SW 1271 (cell line): ENCODE measurements around the gene PDIK1L.
"Not testable (repeated sequence)": the region's sequence is repeated elsewhere in the genome, so short reads cannot be mapped to it uniquely, and the experiment has no call there.

ENCODE experiments used
- DNase-seq, 2 experiments: peaks; one replicate each; lab custom pipeline; 2025; lab: John Stamatoyannopoulos, UW

The PDIK1L gene

DNA sequence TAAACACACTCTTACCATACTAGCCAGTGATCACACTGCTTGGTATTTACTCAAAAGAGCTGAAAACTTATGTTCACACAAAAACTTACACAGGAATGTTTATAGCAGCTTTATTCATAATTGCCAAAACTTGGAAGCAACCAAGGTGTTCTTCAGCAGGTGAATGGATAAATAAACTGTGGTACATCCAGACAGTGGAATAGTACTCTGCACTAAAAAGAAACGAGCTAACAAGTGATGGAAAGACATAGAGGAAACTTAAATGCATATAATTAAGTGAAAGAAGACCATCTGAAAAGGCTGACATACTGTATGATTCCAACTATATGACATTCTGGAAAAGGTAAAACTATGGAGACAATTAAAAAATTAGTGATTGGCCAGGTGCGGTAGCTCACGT lies 20.7 kb upstream of the PDIK1L start:
- DNase-seq, result no peak

DNA sequence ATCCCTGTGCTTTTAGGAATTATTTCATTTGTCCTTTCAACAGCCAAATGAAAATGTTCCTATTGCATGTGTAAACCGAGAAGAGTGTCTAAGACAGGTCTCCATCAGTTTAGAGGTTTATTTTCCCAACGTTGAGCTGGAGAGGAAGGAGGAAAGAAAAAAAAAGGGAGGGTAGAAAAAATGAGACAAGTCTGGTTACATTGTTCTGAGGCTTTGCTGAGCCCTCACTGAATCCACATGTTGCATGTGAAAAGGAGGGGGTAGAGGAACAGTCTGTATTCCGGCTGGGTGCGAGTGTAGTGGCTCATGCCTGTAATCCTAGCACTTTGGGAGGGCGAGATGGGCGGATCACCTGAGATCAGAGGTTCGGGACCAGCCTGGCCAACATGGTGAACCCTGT lies 19.2 kb upstream of the PDIK1L start:
- DNase-seq, result no peak

DNA sequence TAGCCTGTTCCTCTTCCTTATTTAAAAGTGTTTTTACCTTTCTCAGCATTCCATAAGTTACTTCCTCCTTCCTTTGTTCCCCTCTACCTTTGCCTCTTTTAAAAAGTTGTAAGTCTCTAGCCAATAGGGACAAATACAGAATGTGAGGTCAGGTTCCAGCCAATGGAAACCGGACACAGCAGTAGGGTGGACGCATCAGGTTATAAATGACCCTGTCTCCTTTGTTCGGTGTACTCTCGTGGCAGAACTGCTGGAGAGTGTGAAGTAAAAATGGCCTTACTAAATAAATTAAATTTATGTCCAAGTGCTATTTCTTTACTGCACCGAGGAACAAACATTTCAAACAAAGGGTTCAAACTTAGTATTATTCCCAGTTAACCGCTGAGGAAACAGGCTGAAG lies 18.1 kb upstream of the PDIK1L start:
- DNase-seq, result not testable (repeated sequence)

DNA sequence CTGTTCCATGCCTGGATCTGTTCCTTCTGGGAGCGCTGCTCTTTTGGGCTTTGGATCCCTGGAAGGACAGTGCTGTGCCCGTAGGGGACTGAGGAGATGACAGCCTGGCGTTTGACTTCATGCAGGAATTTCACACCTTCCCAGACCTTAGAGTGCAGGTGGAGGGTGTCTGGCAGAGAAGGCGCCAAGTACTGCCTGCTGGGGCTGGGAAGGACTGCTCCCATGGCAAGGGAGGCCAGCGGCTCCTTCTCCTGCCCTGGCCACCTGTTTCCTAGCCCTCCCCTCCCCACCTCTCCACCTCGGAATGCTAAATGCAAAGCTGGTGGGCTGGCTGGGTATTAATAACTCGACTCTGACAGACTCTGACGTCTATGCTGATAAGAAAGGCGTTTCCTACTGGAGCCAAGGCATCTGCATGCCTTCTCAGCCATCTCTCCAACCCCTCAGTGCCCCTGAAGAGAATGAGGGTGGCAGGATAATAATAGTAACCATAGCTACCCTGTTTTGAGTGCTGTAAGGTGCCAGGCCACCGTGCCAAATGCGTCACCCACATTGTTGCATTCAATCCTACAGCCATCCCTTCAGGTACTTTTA lies 17.5 kb upstream of the PDIK1L start:
- no peak for DNase-seq

DNA sequence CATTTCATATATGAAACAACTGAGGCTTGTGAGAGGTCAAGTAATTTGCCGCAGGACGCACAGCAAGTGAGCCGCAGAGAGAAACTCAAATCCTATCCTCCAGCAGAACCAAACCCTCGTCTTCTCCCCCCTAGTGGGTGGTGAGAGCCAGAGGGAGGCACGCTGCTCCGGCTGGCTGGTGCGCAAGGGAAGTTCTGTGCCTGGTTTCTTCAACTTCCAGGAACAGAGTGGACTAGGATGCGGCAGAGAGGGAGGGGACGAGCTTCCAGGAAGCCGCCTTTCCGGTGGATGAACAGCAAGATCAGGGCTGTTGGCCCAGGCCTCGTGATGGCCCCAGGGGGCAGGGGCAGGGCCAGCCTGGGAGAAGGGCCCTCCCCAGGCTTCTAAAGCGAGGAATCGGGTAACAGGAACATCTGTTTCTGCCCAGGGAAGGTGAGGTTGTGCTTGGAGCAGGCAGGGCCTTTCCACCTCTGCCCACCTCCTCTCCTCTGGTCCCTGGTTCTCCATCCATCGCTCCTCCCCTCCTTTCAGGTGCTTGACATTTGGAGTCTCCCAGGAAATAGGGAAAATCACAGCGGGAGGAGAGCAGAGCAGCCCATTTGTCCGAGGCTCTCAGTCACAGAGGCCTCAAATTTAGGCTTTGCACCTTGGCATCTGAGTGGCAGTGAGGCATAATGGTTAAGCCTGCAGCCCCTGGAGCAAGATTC lies 16.8 kb upstream of the PDIK1L start:
- DNase-seq, result no peak

DNA sequence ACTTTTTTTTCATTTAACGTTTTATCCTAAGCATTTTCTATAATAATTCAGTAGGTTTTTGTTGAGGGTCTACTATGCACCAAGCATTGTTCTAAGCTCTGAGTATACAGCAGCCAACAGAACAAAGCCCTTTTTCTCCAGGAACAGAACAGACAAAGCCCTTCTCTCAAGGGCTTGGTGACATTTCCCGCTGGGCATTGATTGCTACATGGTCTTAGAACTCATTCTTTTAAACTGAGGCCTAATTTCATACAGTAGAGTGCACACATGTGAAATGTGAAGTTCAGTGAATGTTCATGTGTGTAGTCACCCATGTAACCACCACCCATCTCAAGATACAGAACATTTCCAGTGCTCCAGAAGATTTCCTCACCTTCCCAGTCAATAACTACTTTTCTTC lies 15.2 kb upstream of the PDIK1L start:
- DNase-seq, result no peak

DNA sequence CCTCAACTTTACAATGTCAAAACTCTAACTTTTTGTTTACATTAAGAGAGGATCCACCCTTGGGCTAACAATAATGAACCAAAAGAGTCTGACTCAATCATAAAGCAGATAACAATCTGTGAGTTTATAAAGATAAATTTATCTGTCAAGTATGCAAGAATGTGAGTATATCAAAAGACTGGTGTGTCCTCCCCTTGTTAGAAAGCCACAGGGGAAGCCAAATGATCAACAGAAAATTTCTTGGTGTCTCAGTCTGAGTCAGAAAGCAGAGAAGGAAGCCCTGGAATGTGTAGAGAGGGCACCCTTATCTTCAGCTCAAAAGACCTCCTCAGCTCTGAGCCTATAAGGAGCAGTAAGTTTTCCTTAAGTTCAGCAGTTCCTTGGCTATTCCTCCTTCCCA lies 13.9 kb upstream of the PDIK1L start:
- no peak for DNase-seq

DNA sequence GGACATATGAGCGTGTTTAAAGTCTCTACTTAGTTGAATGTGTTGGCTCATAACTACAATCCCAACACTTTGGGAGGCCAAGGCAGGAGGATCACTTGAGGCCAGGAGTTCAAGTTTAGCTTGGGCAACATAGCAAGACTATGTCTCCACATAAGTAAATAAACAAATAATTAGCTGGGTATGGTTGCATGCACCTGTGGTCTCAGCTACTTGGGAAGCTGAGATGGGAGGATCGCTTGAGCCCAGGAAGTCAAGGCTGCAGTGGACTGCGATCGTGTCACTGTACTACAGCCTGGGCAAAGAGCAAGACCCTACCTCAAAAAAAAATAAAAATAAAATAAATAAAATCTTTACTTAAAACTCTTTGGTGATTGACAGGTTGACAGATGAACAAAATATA lies 13.0 kb upstream of the PDIK1L start:
- no peak for DNase-seq

DNA sequence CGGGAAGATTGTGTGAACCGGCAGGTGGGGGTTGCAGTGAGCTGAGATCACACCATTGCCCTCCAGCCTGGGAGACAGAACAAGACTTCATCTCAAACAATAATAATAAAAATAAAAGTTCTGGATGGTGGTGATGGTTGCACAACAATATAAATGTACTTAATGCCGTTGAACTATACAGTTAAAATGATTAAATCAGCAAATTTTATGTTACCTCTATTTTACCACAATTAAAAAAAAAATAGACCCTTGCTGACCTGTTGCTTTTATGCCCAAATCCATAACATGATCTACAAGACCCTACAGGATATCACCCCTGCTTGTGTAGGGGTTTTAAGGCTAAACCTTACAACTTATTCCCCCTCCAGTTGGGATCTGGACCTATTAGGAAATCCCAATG lies 11.8 kb upstream of the PDIK1L start:
- DNase-seq, result no peak

DNA sequence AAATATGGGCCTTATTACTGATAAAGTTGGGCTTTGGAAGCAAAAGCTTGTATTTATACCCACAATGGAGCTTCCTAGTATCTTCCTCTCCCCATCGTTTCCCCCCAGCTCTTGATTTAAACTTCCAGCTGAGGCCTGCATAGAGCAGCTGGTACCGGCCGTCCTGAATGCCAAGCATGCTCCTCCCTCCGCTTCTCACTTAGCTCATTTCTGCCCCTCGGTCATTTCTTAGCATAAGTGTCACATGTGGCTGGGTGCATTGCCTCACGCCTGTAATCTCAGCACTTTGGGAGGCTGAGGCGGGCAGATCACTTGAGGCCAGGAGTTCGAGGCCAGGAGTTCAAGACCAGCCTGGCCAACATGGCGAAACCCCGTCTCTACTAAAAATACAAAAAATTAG lies 11.4 kb upstream of the PDIK1L start:
- not testable (repeated sequence) for DNase-seq

DNA sequence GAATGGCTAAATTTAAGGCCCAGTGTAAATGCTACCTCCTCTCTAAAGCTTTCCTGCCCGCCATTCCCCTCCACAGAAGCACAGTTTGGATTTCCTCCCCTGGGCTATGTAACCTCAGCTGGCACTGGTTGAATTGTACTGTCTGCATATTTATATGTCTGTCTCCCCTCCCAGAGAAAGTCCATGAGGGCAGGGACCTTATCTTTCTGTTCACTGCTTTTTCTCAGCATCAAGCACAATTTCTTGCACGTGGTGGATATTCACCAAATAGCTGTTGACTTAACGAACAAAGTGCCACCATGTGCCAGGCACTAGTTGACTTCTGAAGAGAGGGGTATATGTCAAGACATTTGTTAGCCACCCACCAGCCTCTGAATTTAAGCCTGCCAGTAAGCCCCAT lies 9.5 kb upstream of the PDIK1L start:
- DNase-seq, result no peak

DNA sequence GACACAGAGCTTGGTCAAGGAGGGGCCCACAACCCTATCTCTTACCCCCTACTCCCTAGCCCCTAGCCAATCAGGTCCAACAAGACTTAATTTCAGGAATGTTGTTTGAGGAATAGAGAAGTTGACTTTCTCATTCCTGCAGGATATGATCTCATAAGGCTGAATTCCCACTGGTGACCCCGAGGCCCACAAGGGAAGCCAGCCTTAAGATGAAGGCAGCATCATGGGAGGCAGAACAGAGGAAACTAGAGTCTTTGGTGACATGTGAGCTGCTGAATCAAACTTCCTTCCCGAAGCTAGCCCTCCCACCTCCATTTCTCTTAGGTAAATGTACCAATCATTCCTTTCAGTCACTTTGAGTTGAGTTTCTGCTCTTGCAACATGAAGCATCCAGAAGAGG lies 9.1 kb upstream of the PDIK1L start:
- DNase-seq, result no peak

DNA sequence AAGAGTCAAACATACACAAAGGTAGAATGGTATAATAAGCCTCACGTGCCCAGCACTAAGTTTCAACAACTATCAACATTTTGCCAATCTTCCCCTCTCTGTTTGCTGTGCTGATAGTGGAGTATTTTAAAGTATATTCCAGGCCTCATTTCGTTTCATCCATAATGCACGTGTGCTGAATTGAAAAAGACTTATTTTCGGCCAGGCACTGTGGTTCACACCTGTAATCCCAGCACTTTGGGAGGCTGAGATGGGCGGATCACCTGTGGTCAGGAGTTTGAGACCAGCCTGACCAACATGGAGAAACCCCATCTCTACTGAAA lies 6.4 kb upstream of the PDIK1L start:
- not testable (repeated sequence) for DNase-seq

DNA sequence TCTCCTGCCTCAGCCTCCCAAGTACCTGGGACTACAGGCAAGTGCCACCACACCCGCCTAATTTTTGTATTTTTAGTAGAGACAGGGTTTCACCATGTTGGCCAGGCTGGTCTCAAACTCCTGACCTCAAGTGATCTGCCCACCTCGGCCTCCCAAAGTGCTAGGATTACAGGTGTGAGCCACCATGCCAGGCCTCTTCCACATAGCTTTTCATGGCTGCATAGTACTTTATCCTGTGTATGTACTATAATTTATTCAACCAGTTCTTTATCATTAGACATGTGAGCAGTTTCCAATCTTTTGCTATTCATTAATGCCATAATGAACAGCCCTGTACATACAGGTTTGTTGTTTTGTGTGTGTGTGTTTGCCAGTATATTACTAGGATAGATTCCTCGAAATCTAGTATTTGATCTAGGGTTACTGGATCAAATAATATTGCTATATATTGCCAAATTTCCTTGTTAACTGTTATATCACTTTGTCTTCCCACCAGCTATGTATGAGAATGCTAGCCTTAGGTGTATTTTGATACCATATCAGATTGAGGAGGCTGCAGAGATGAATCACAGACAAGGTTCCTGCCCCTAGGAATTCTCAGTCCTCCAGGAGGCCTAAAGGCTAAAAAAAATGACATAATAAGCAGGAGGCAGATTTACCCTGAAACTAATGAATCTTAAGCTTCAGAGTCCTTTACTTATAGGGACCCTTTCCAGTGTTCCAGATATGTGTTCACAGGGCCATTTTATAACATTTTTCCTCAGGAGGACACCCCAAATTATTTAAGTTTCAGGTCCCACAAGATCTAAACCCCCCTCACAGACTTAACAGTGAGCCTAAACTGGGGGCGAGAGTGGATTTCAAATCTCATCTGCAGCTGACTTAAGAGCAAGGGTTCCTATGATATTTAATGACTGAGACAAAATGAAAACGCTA lies 2.1 kb upstream of the PDIK1L start:
- DNase-seq, result no peak

DNA sequence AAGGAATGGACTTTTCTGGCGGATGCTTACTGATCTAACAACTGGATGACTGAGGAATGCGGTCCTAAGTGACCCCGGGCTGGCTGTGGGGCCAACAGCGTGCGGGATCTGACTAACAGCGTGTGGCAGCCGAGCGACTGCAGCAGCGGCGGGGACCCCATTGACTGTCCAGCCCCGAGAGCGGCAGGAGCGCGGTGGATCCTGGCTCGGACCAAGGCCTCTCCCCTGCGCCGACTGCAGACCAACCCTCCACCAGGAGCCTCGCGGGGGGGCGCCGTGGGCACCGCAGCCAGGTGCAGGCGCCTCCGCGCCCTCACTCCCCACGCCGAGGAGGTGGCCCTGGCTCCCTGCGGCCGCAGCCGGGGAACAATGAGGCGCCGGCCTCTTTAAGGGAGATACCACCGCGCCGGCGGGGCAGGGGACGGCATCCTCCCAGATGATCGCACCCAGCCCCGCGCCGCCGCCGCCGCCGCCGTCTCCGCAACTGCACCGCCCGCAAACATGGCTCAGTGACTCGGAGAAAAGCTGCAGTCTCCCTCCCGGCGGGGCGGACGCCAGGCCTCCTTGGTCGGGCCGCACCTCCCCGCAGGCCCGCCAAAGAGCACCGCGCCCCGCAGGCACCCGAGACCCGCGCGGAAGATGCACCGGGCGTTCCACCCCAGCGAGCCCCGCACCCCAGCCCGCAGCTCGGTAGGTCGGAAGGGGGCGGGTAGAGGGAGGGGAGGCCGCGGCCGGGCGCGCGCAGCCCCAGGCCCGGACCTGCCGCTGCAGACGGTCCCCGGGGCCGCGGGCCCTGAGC lies 694 bp upstream of the PDIK1L start:
- peak; percentile 18 to 39 for DNase-seq

DNA sequence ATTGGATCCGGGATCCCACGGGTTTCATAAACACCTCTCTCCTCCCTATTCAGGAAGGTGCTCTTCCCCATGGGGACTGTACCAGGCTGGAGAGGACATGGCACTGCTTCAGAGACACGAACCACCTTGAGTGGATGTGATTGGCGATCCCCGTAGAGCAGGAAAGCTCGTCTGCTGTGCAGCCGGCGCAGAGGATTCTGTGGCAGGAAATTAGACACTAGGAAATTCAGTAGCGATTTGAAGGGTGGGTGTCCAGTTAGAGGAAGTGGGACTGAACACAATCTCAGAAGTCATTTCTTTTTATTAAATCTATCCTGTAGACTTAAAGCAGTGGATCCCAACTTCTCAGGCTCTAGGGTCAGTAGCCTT lies 767 bp downstream of the PDIK1L start:
- no peak for DNase-seq

DNA sequence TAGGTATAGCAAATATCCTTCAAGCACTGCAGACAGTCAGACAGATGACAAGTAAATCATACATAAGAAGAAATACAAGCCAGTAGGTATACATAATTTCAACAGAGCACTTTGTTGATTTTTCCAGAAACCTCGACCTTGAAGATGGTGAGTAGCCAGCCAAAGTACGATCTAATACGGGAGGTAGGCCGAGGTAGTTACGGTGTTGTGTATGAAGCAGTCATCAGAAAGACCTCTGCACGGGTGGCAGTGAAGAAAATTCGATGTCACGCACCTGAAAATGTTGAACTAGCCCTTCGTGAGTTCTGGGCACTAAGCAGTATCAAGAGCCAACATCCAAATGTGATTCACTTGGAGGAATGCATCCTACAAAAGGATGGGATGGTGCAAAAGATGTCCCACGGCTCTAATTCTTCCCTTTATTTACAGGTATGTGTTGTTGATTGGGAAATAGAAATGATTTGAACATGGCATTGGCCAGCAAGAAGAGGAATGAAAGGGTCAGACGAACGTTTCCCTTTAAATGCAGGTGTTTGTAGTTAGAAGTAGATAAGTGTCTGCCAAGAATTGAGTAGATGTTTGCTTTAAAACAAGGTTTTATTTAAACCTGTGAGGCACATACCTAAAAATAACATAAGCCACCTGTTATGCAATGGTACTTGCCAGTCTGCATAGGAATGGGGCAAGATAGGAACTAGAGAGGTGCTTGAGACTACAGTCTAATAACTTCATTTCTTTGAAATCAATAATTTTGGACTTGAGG lies 2.7 kb downstream of the PDIK1L start:
- no peak for DNase-seq

DNA sequence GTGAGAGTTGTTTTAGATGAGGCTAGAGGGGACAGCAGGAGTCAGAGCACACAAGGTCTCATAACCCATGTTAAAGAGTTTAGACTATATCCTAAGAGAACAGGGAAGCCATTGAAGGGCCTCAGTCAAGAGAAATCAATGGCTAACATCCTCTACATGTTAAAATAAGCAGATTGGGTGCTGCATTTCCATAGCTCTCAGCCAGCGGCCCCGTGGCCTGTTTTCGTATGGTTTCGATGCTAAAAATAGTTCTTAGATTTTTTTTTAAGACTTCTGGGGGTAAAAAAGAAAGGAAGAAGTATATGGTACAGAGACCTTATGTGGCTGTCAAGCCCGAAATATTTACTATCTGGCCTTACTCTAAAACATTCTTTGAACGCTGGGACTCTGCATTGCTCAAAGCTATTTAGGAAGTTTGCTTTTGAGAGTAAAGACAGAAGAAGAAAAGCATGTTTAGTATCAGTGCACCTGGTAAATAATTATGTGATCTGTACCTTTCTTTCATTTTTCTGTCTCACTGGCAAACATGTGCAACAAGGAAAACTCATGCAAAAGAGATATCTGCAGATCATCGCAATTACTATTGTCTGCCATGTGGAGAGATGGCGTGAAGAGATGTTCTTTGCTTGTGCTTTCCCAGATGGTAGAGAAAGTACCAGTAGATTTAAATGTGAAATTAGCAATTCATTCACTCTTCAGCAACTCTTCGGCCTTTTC lies 8.4 kb downstream of the PDIK1L start:
- no peak for DNase-seq

DNA sequence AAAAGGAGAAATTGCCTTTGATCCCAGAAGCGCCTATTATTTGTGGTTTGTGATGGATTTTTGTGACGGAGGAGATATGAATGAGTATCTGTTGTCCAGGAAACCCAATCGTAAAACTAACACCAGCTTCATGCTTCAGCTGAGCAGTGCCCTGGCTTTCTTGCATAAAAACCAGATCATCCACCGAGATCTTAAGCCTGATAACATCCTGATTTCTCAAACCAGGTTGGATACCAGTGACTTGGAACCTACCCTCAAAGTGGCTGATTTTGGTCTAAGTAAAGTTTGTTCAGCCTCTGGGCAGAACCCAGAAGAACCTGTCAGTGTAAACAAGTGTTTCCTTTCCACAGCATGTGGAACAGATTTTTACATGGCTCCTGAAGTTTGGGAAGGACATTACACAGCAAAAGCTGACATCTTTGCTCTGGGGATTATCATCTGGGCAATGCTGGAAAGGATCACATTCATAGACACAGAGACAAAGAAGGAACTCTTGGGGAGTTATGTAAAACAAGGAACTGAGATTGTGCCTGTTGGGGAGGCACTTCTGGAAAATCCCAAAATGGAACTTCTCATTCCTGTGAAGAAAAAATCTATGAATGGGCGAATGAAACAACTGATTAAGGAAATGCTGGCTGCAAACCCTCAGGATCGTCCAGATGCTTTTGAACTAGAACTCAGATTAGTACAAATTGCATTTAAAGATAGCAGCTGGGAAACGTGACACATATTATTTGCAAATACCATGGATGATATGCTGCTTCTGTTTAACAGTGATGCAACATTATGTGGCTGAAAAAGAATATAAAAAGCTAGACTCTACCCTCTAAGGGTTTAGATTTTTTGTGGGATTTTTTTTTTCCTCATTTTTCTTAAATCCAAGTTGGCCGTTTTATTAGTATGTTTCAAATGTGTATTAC lies 10.5 kb downstream of the PDIK1L start:
- no peak for DNase-seq
